ENCODE results near the gene RNF207.

Gene RNF207

DNA sequence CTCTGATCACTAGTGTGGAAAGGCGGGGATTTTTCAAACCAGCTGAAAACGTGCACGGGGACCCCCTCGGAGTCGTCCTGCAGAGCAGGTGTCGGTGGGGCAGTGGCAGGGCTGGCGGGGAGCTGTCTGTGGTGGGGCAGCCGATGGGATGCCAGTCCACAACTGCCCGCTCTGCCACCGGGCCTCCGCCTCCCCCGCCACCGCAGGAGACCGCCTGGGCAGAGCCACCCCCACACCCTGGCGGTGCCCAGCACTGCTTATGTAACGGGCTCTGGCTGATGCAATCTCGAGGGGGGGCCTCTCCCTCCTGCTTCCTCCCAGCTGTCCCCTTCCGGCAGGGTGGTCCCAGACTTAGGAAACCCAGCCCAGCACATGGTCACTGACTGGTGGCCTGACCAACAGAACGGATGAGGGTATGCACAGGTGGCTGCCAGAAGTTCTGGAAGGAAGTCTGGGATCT lies 35.1 kb upstream of the RNF207 start:
- Histone ChIP-seq H3K4me1 (ENCODE audit: low read length) (no peaks in the 10 kb centered on the region), H3K4me3 (ENCODE audit: low read length) (no peak overlapping the region)

GRCh38 chr1:6171548-6172124 lies 34.3 kb upstream of the RNF207 start:
- no peaks in the 10 kb centered on the region for H3K79me2 ChIP-seq (ENCODE audit: low read length)
- H3K9ac ChIP-seq (ENCODE audit: low read length) = no peak overlapping the region
- H4K20me1 ChIP-seq (ENCODE audit: insufficient read depth, low read length) = no peaks in the 10 kb centered on the region
- H3K36me3 ChIP-seq (replicated peaks; ENCODE audit: insufficient read depth, low read length) = no peaks in the 10 kb centered on the region
- H3K4me1 ChIP-seq (ENCODE audit: low read length) = no peaks in the 10 kb centered on the region
- H2AFZ ChIP-seq (ENCODE audit: low read length) = no peak overlapping the region
- H3K27me3 ChIP-seq (replicated peaks; ENCODE audit: insufficient read depth, low read length) = peaks cover 85% of the 10 kb centered on the region
- TF ChIP-seq EZH2phosphoT487 (IDR thresholded peaks at IDR 0.05; ENCODE audit: low read length) = no peak
- no peak for TF ChIP-seq EZH2 (optimal IDR thresholded peaks at IDR 0.05; ENCODE audit: low read depth, low read length)
- TF ChIP-seq, protein P1, sequence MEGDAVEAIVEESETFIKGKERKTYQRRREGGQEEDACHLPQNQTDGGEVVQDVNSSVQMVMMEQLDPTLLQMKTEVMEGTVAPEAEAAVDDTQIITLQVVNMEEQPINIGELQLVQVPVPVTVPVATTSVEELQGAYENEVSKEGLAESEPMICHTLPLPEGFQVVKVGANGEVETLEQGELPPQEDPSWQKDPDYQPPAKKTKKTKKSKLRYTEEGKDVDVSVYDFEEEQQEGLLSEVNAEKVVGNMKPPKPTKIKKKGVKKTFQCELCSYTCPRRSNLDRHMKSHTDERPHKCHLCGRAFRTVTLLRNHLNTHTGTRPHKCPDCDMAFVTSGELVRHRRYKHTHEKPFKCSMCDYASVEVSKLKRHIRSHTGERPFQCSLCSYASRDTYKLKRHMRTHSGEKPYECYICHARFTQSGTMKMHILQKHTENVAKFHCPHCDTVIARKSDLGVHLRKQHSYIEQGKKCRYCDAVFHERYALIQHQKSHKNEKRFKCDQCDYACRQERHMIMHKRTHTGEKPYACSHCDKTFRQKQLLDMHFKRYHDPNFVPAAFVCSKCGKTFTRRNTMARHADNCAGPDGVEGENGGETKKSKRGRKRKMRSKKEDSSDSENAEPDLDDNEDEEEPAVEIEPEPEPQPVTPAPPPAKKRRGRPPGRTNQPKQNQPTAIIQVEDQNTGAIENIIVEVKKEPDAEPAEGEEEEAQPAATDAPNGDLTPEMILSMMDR (IDR thresholded peaks at IDR 0.05; ENCODE audit: low read length) = peak; percentile 15
- H3F3A ChIP-seq (ENCODE audit: insufficient read depth, low read length) = no peaks in the 10 kb centered on the region
- no peaks in the 10 kb centered on the region for H3K9me2 ChIP-seq (replicated peaks; ENCODE audit: insufficient read depth, low read length)
- no peak for DNase-seq
- no peak overlapping the region for H3K27ac ChIP-seq (ENCODE audit: low read length)
- H3K4me2 ChIP-seq (ENCODE audit: low read depth, low read length) = no peak overlapping the region
- H3K9me3 ChIP-seq (replicated peaks; ENCODE audit: insufficient read depth, low read length) = no peaks in the 10 kb centered on the region
- H3K4me3 ChIP-seq (ENCODE audit: low read length) = no peak overlapping the region

More for the DNA sequence above, 35.1 kb upstream of the RNF207 start:
- no peaks in the 10 kb centered on the region for H3F3A ChIP-seq (ENCODE audit: insufficient read depth, low read length)
- H3K36me3 ChIP-seq (replicated peaks; ENCODE audit: insufficient read depth, low read length) = no peaks in the 10 kb centered on the region
- no peak overlapping the region for H3K4me2 ChIP-seq (ENCODE audit: low read depth, low read length)
- no peak for DNase-seq
- H3K9me2 ChIP-seq (replicated peaks; ENCODE audit: insufficient read depth, low read length) = no peaks in the 10 kb centered on the region
- H3K79me2 ChIP-seq (ENCODE audit: low read length) = no peaks in the 10 kb centered on the region
- H2AFZ ChIP-seq (ENCODE audit: low read length) = no peak overlapping the region
- no peak overlapping the region for H3K9ac ChIP-seq (ENCODE audit: low read length)
- no peak overlapping the region for H3K27ac ChIP-seq (ENCODE audit: low read length)
- no peaks in the 10 kb centered on the region for H3K9me3 ChIP-seq (replicated peaks; ENCODE audit: insufficient read depth, low read length)
- peak; percentile 31 for TF ChIP-seq EZH2 (optimal IDR thresholded peaks at IDR 0.05; ENCODE audit: low read depth, low read length)
- TF ChIP-seq, protein P1 (IDR thresholded peaks at IDR 0.05; ENCODE audit: low read length) = no peak
- TF ChIP-seq EZH2phosphoT487 (IDR thresholded peaks at IDR 0.05; ENCODE audit: low read length) = no peak
- H4K20me1 ChIP-seq (ENCODE audit: insufficient read depth, low read length) = no peaks in the 10 kb centered on the region
- peaks cover 86% of the 10 kb centered on the region for H3K27me3 ChIP-seq (replicated peaks; ENCODE audit: insufficient read depth, low read length)

DNA sequence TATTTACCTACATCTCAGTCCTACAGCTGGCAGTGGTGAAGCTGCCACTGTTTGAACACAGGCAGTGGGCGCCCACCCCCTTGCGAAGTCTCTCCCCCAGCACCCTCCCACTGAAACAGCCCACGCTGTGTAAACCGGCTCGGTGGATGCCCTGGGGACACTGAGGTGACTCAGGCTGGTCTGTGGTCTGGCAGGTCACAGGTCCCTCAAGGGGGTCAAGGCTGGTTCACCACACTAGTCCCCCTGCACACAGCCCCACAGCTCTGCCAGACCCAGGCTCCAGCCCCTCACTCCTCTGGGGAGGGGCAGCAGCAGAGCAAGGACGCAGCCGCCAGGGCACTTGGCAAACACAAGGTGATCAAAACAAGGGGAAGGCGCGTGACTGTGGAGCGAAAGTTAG lies 33.4 kb upstream of the RNF207 start:
- Histone ChIP-seq H3F3A (ENCODE audit: insufficient read depth, low read length) (no peaks in the 10 kb centered on the region), H3K4me3 (ENCODE audit: low read length) (no peak overlapping the region), H2AFZ (ENCODE audit: low read length) (no peak overlapping the region), H3K9me2 (replicated peaks; ENCODE audit: insufficient read depth, low read length) (no peaks in the 10 kb centered on the region), H3K79me2 (ENCODE audit: low read length) (no peaks in the 10 kb centered on the region), H3K27ac (ENCODE audit: low read length) (no peak overlapping the region), H3K36me3 (replicated peaks; ENCODE audit: insufficient read depth, low read length) (no peaks in the 10 kb centered on the region), H3K9ac (ENCODE audit: low read length) (no peak overlapping the region), H3K9me3 (replicated peaks; ENCODE audit: insufficient read depth, low read length) (no peaks in the 10 kb centered on the region), H3K4me1 (ENCODE audit: low read length) (no peaks in the 10 kb centered on the region), H4K20me1 (ENCODE audit: insufficient read depth, low read length) (no peaks in the 10 kb centered on the region), H3K4me2 (ENCODE audit: low read depth, low read length) (no peak overlapping the region), H3K27me3 (replicated peaks; ENCODE audit: insufficient read depth, low read length) (peaks cover 85% of the 10 kb centered on the region)
- TF ChIP-seq, protein P1 (IDR thresholded peaks at IDR 0.05; ENCODE audit: low read length) = no peak
- TF ChIP-seq EZH2phosphoT487 (IDR thresholded peaks at IDR 0.05; ENCODE audit: low read length) = no peak
- no peak for TF ChIP-seq EZH2 (optimal IDR thresholded peaks at IDR 0.05; ENCODE audit: low read depth, low read length)
- no peak for DNase-seq
